ENCODE data around the gene SGIP1. TPM values are rescaled to one million over a fixed set of nuclear protein-coding genes. Genes with fewer than 3 reads are reported as not detected.

The SGIP1 gene
- total and polyA plus RNA-seq, 2 of the 4 experiments (the other 2 are of a cell fraction): 27.1 to 42.7 TPM

- in situ Hi-C loops (cut with MboI; ENCODE audit: low sequenced_read_pairs) (no loop called here), intact Hi-C loops (cut with micrococcal nuclease) (no loop called here), dilution Hi-C loops (cut with HindIII; ENCODE audit: low sequenced_read_pairs, unreplicated experiment) (no loop called here)
- no peak overlapping the region for H3K56ac ChIP-seq (ENCODE audit: extremely low read depth, insufficient read depth, low read length)
- peaks cover 11% of the 10 kb centered on the region for H3K9me1 ChIP-seq (ENCODE audit: insufficient read depth, low read length)
- no peak for ATAC-seq (ENCODE audit: low read depth)
- H3K9ac ChIP-seq (ENCODE audit: low read depth, low read length): no peak overlapping the region
- H3K18ac ChIP-seq (ENCODE audit: low read depth, low read length): no peak overlapping the region
- no peaks in the 10 kb centered on the region for H3K9me3 ChIP-seq (ENCODE audit: control insufficient read depth, insufficient read depth, low read length)
- no peak overlapping the region for H4K8ac ChIP-seq (ENCODE audit: low read depth in 2 of 2, low read length in 2 of 2)
- H2AK9ac ChIP-seq (replicated peaks; ENCODE audit: low read depth, low read length, poor library complexity): no peak overlapping the region
- H2BK20ac ChIP-seq (ENCODE audit: low read depth, low read length): no peak overlapping the region
- H3K4me2 ChIP-seq (ENCODE audit: low read depth, low read length): no peak overlapping the region
- no peak overlapping the region for H2BK15ac ChIP-seq (ENCODE audit: low read depth, low read length)
- BruUV-seq (replicated peaks): no TSS peak
- peaks cover 11% of the 10 kb centered on the region for H3K4me1 ChIP-seq (ENCODE audit: control insufficient read depth, insufficient read depth, low read length)
- TF ChIP-seq RFX5 (IDR thresholded peaks at IDR 0.05; ENCODE audit: low read depth, low read length) (no peak), BHLHE40 (IDR thresholded peaks at IDR 0.05; ENCODE audit: low read depth, low read length) (no peak), FOS (IDR thresholded peaks at IDR 0.05; ENCODE audit: low read depth, low read length) (no peak), MXI1 (IDR thresholded peaks at IDR 0.05; ENCODE audit: borderline replicate concordance, low read depth, low read length) (no peak), RAD21 (IDR thresholded peaks at IDR 0.05; ENCODE audit: low read length) (no peak), MAZ (IDR thresholded peaks at IDR 0.05; ENCODE audit: borderline replicate concordance, low read depth, low read length) (no peak), CTCF (conservative IDR thresholded peaks at IDR 0.05; ENCODE audit: low read depth, low read length) (no peak), POLR2A (IDR thresholded peaks at IDR 0.05; ENCODE audit: low read depth, low read length) (no peak), NFE2L2 (IDR thresholded peaks at IDR 0.05; ENCODE audit: low read depth, low read length) (no peak), SMC3 (IDR thresholded peaks at IDR 0.05; ENCODE audit: low read depth, low read length) (no peak)
- TF ChIP-seq, protein P1, sequence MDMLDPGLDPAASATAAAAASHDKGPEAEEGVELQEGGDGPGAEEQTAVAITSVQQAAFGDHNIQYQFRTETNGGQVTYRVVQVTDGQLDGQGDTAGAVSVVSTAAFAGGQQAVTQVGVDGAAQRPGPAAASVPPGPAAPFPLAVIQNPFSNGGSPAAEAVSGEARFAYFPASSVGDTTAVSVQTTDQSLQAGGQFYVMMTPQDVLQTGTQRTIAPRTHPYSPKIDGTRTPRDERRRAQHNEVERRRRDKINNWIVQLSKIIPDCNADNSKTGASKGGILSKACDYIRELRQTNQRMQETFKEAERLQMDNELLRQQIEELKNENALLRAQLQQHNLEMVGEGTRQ (IDR thresholded peaks at IDR 0.05; ENCODE audit: low read depth, low read length): no peak
- no peak overlapping the region for H2AK5ac ChIP-seq (ENCODE audit: low read depth, low read length)
- H3K27ac ChIP-seq (ENCODE audit: insufficient read depth, low read length): no peak overlapping the region
- H4K91ac ChIP-seq (ENCODE audit: insufficient read depth, low read depth, low read length): no peak overlapping the region
- H3K4ac ChIP-seq (ENCODE audit: low read depth, low read length): no peak overlapping the region
- no peak overlapping the region for H3K14ac ChIP-seq (replicated peaks; ENCODE audit: low read depth, low read length)
- DNase-seq: no peak
- H4K20me1 ChIP-seq (ENCODE audit: insufficient read depth, low read length): peaks cover 52% of the 10 kb centered on the region
- ChIA-PET CTCF (no interaction called here), POLR2A (ENCODE audit: unreplicated experiment) (no interaction called here)
- H3K27me3 ChIP-seq (ENCODE audit: control insufficient read depth, insufficient read depth, low read length): no peaks in the 10 kb centered on the region
- H2BK120ac ChIP-seq (ENCODE audit: low read depth, low read length): no peak overlapping the region
- no peak overlapping the region for H3K4me3 ChIP-seq (ENCODE audit: insufficient read depth, low read depth, low read length)
- H4K5ac ChIP-seq (ENCODE audit: low read depth, low read length): no peak overlapping the region
- no CpG with 5 or more reads among the region's 2 CpGs for WGBS, 2 experiments (ENCODE audit: extremely low coverage in 2 of 2, insufficient read length in 1 of 2)
- H3K36me3 ChIP-seq (ENCODE audit: control insufficient read depth, insufficient read depth, low read length): peaks cover 2% of the 10 kb centered on the region; the same call in 1 of the 2 replicates
- H2BK5ac ChIP-seq (ENCODE audit: low read depth, low read length, poor library complexity, severe bottlenecking): no peak overlapping the region
- H3K23ac ChIP-seq (ENCODE audit: low read depth, low read length): no peak overlapping the region
- H3K79me1 ChIP-seq (ENCODE audit: low read depth in 1 of 2, low read length in 2 of 2): peaks cover 31 to 66% of the 10 kb centered on the region in 2 experiments
- no peak overlapping the region for H2AFZ ChIP-seq (replicated peaks; ENCODE audit: low read length, poor library complexity)
These were observed 46.1 kb downstream of the SGIP1 start for GRCh38 chr1:66580081-66580480.

Data from IMR-90 (cell line).